HepG2 (cell line): ENCODE results near the gene RNU6-1. TPM values are rescaled to one million over a fixed set of nuclear protein-coding genes. Genes with fewer than 3 reads are reported as not detected.

Experiments
- BRD4 ChIP-seq: sonication (generic); formaldehyde crosslinking; IDR thresholded peaks from 2 replicates; pipeline ENCODE4 v1.4.0; 2020; ENCODE audit warnings: missing genetic modification reagents
- E2F5 ChIP-seq: sonication (generic); formaldehyde crosslinking; conservative IDR thresholded peaks from 2 replicates; pipeline ENCODE4 v1.4.0; 2020; ENCODE audit warnings: missing genetic modification reagents
- GATAD2A ChIP-seq: IDR thresholded peaks from 2 replicates; pipeline ENCODE4 v1.6.1; 2016
- GLI4 ChIP-seq: sonication (generic); formaldehyde crosslinking; IDR thresholded peaks from 2 replicates; pipeline ENCODE4 v1.5.1; 2020; ENCODE audit warnings: missing genetic modification reagents, mild to moderate bottlenecking, moderate library complexity, borderline replicate concordance
- HOXA9 ChIP-seq: sonication (generic); formaldehyde crosslinking; IDR thresholded peaks from 2 replicates; pipeline ENCODE4 v1.8.1; 2022; ENCODE audit warnings: missing genetic modification reagents, mild to moderate bottlenecking, moderate library complexity, borderline replicate concordance
- KLF13 ChIP-seq: sonication (generic); formaldehyde crosslinking; IDR thresholded peaks from 2 replicates; pipeline ENCODE4 v1.4.0; 2020; ENCODE audit warnings: mild to moderate bottlenecking, missing genetic modification reagents
- MED1 ChIP-seq: sonication (generic); formaldehyde crosslinking; IDR thresholded peaks from 2 replicates; pipeline ENCODE4 v1.4.0; 2020; ENCODE audit warnings: missing genetic modification reagents
- NAIF1 ChIP-seq: sonication (generic); formaldehyde crosslinking; IDR thresholded peaks from 2 replicates; pipeline ENCODE4 v1.5.0; 2020; ENCODE audit warnings: mild to moderate bottlenecking, missing genetic modification reagents, borderline replicate concordance
- NR2F1 ChIP-seq, 2 experiments: fragments of 450-650 bp in 1 of 2; formaldehyde crosslinking in 1 of 2; IDR thresholded peaks; 2 replicates each; pipeline versions ENCODE4 v1.5.0 to v1.6.1; 2016 to 2020; ENCODE audit warnings: mild to moderate bottlenecking in 1 of 2, missing compliant biosample characterization in 1 of 2, missing genetic modification reagents in 1 of 2, moderate library complexity in 1 of 2
- NR2F6 ChIP-seq, 2 experiments: IDR thresholded peaks; 2 replicates each; pipeline ENCODE4 v1.6.1; 2016; ENCODE audit warnings: antibody characterized with exemption in 1 of 2, mild to moderate bottlenecking in 1 of 2
- RXRB ChIP-seq: IDR thresholded peaks from 2 replicates; pipeline ENCODE4 v1.6.1; 2016; ENCODE audit warnings: borderline replicate concordance, missing genetic modification reagents, missing compliant biosample characterization
- ZNF24 ChIP-seq: fragments of 450-650 bp; IDR thresholded peaks from 2 replicates; pipeline ENCODE4 v1.6.1; 2017; ENCODE audit warnings: antibody characterized with exemption, mild to moderate bottlenecking
- ZNF414 ChIP-seq: sonication (generic); formaldehyde crosslinking; IDR thresholded peaks from 2 replicates; pipeline ENCODE4 v1.5.0; 2020; ENCODE audit warnings: missing genetic modification reagents
- ZNF496 ChIP-seq: sonication (generic); formaldehyde crosslinking; IDR thresholded peaks from 2 replicates; pipeline ENCODE4 v1.8.1; 2023; ENCODE audit warnings: mild to moderate bottlenecking, moderate library complexity, missing genetic modification reagents; ENCODE audit not compliant: insufficient replicate concordance
- ZNF556 ChIP-seq: sonication (generic); formaldehyde crosslinking; IDR thresholded peaks from 2 replicates; pipeline ENCODE4 v1.4.0; 2020; ENCODE audit warnings: mild to moderate bottlenecking, missing genetic modification reagents, borderline replicate concordance
- ZNF558 ChIP-seq: sonication (generic); formaldehyde crosslinking; IDR thresholded peaks from 2 replicates; pipeline ENCODE4 v1.9.0; 2022; ENCODE audit warnings: mild to moderate bottlenecking, missing genetic modification reagents, borderline replicate concordance
- ZNF570 ChIP-seq: sonication (generic); formaldehyde crosslinking; IDR thresholded peaks from 2 replicates; pipeline ENCODE4 v1.4.0; 2020; ENCODE audit warnings: mild to moderate bottlenecking, missing genetic modification reagents, borderline replicate concordance
- polyA plus RNA-seq, 8 experiments: library from polyadenylated mRNA; depleted of rRNA in 3 of 8; stranded (reverse) in 7 of 8; unstranded in 1 of 8; fragments of >200 nt; fragmentation: Illumina TruSeq in 4 of 8; extraction: Trizol in 4 of 8; gene quantifications; 2 replicates each; pipeline versions ENCODE4 v1.2.1 to v1.2.3, GENCODE V29; 2011 to 2016; ENCODE audit warnings: low read depth in 4 of 8, missing spikeins in 1 of 8, mixed read lengths in 1 of 8; ENCODE audit not compliant: insufficient read depth in 1 of 8
- total RNA-seq, 5 experiments: library from RNA; depleted of rRNA; stranded (reverse); fragments of >200 nt; fragmentation: Illumina TruSeq; extraction: Trizol; gene quantifications; 2 replicates each; pipeline ENCODE4 v1.2.3, GENCODE V29; 2016; ENCODE audit warnings: low read depth in 1 of 5
- TF ChIP-seq, protein P1 (sequence below): sonication (generic); formaldehyde crosslinking; conservative IDR thresholded peaks from 2 replicates; pipeline ENCODE4 v1.4.0; 2020; ENCODE audit warnings: mild to moderate bottlenecking, missing genetic modification reagents, moderate library complexity
- TF ChIP-seq, protein P2 (sequence below): sonication (generic); formaldehyde crosslinking; IDR thresholded peaks from 2 replicates; pipeline ENCODE4 v1.5.0; 2020; ENCODE audit warnings: mild to moderate bottlenecking, missing genetic modification reagents, borderline replicate concordance
- TF ChIP-seq, protein P3 (sequence below): sonication (generic); formaldehyde crosslinking; IDR thresholded peaks from 2 replicates; pipeline ENCODE4 v1.4.0; 2020; ENCODE audit warnings: missing genetic modification reagents

Gene RNU6-1
- total and polyA plus RNA-seq, 2 of the 13 experiments (the other 11 are each of a cell fraction or from before 2014, with no cell fraction given): under 0.01 TPM; not detected in 1

DNA sequence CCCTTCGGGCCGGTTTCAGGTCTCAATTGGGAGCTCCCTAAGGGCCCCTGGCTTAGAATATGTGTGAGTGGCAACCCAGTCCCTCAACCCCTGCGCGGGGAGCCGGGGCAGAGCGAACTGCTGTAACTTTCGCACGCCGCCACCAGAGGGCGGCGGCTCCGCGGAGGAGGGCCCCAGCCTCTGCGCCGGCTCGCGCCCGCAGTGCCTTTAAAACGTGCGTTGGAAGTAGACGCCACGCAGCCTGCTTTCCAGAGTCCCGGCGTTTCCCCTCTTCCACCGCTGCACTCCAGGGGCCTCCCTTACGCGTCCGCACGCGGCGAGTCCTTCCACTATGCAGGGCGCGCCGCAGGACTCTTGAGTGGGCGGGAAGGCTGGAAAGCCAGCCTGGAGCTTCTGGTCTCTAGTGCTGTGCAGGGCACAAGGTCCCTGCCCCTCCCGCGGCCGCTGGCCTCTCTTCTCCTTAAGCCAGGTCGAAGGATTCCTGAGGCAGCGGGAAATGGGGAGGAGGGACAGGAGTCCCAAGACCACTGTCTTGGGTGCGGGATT lies 23.7 kb upstream of the RNU6-1 start (continued):
- TF ChIP-seq E2F5 (CRISPR knock-in tag) (0 out of 2 replicates have a peak, but pooled peaks have one; percentile 29), NAIF1 (CRISPR knock-in tag) (no peak), ZNF558 (CRISPR knock-in tag) (no peak), GLI4 (CRISPR knock-in tag) (no peak), GATAD2A (CRISPR knock-in tag) (peak; percentile 65; the same call in 1 of the 2 replicates), ZNF24 (no peak), MED1 (peak; percentile 64), KLF13 (CRISPR knock-in tag) (no peak), NR2F1 (CRISPR knock-in tag; IDR thresholded peaks at IDR 0.05) (no peak), HOXA9 (CRISPR knock-in tag) (no peak), ZNF496 (CRISPR knock-in tag) (no peak), ZNF414 (CRISPR knock-in tag) (peak; percentile 39; the same call in 1 of the 2 replicates), RXRB (CRISPR knock-in tag) (peak; percentile 52), ZNF556 (peak; percentile 64; the same call in 1 of the 2 replicates), BRD4 (peak; percentile 75), NR2F6 (IDR thresholded peaks at IDR 0.05) (no peak), NR2F6 (CRISPR knock-in tag; IDR thresholded peaks at IDR 0.05) (0 out of 2 replicates have a peak, but pooled peaks have one; percentile 31), ZNF570 (CRISPR knock-in tag) (no peak)
- TF ChIP-seq, protein P1, sequence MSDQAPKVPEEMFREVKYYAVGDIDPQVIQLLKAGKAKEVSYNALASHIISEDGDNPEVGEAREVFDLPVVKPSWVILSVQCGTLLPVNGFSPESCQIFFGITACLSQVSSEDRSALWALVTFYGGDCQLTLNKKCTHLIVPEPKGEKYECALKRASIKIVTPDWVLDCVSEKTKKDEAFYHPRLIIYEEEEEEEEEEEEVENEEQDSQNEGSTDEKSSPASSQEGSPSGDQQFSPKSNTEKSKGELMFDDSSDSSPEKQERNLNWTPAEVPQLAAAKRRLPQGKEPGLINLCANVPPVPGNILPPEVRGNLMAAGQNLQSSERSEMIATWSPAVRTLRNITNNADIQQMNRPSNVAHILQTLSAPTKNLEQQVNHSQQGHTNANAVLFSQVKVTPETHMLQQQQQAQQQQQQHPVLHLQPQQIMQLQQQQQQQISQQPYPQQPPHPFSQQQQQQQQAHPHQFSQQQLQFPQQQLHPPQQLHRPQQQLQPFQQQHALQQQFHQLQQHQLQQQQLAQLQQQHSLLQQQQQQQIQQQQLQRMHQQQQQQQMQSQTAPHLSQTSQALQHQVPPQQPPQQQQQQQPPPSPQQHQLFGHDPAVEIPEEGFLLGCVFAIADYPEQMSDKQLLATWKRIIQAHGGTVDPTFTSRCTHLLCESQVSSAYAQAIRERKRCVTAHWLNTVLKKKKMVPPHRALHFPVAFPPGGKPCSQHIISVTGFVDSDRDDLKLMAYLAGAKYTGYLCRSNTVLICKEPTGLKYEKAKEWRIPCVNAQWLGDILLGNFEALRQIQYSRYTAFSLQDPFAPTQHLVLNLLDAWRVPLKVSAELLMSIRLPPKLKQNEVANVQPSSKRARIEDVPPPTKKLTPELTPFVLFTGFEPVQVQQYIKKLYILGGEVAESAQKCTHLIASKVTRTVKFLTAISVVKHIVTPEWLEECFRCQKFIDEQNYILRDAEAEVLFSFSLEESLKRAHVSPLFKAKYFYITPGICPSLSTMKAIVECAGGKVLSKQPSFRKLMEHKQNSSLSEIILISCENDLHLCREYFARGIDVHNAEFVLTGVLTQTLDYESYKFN: peak; percentile 39; the same call in 1 of the 2 replicates
- TF ChIP-seq, protein P2, sequence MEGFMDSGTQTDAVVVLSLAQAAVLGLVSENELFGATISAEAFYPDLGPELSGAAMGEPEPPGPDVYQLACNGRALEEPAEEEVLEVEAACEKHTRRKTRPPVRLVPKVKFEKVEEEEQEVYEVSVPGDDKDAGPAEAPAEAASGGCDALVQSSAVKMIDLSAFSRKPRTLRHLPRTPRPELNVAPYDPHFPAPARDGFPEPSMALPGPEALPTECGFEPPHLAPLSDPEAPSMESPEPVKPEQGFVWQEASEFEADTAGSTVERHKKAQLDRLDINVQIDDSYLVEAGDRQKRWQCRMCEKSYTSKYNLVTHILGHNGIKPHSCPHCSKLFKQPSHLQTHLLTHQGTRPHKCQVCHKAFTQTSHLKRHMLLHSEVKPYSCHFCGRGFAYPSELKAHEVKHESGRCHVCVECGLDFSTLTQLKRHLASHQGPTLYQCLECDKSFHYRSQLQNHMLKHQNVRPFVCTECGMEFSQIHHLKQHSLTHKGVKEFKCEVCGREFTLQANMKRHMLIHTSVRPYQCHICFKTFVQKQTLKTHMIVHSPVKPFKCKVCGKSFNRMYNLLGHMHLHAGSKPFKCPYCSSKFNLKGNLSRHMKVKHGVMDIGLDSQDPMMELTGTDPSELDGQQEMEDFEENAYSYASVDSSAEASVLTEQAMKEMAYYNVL: peak; percentile 76
- TF ChIP-seq, protein P3, sequence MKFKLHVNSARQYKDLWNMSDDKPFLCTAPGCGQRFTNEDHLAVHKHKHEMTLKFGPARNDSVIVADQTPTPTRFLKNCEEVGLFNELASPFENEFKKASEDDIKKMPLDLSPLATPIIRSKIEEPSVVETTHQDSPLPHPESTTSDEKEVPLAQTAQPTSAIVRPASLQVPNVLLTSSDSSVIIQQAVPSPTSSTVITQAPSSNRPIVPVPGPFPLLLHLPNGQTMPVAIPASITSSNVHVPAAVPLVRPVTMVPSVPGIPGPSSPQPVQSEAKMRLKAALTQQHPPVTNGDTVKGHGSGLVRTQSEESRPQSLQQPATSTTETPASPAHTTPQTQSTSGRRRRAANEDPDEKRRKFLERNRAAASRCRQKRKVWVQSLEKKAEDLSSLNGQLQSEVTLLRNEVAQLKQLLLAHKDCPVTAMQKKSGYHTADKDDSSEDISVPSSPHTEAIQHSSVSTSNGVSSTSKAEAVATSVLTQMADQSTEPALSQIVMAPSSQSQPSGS (CRISPR knock-in tag): peak; percentile 72; the same call in 1 of the 2 replicates
